ENCODE data around the gene NR4A3.
"Not testable (repeated sequence)": the region's sequence is repeated elsewhere in the genome, so short reads cannot be mapped to it uniquely, and the experiment has no call there.

The NR4A3 gene

GRCh38 chr9:99834474-99834873 lies 12.8 kb downstream of the NR4A3 start:
- no peak for DNase-seq (ENCODE audit: low spot score)

GRCh38 chr9:99835142-99835541 lies 13.5 kb downstream of the NR4A3 start:
- DNase-seq (ENCODE audit: low spot score) = no peak

DNA sequence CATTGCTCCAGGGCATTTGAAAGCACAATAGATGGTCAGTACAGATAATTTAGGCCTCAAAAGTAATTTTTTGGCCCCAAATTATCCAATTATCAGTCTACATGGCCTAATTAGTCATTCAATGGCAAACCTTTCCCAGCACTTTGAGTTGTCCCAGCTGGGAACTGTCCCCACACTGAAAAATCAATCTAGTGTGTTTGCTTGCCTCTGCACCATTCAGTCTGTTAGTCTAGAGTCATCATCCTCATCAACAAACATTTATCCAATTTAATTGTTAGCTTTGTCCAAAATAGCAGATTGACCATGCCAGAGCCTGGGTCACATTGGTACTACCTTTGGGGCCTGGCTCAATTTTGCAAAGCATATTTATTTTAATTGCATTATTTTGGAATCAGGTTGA lies 13.9 kb downstream of the NR4A3 start:
- DNase-seq (ENCODE audit: low spot score) = no peak

- no peak for DNase-seq (ENCODE audit: low spot score)
Measured at GRCh38 chr9:99840072-99840471, 18.4 kb downstream of the NR4A3 start.

DNA sequence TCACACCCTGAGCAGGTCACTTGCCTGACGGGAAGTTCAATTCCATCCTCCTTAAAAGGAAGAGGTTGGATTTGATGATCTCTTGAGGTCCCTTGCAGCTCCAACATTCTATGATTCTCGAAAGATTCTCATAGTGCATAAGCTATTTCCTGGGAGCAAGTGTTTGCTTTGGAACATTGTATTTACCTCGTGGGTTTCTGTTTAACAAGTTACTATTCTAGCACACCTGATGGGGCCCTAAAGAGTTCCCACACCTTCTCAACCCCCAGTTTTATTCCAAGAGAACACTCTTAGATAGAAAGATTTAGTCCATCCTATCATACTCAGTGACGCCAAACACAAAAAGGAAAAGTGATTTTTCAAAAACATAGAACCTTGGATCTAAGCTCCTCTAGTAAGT lies 23.4 kb downstream of the NR4A3 start:
- DNase-seq (ENCODE audit: low spot score) = no peak

GRCh38 chr9:99848447-99848846 lies 26.8 kb downstream of the NR4A3 start:
- no peak for DNase-seq (ENCODE audit: low spot score)

- DNase-seq (ENCODE audit: low spot score) = peak; percentile 7
Measured at GRCh38 chr9:99850736-99851499, 29.2 kb downstream of the NR4A3 start.

DNA sequence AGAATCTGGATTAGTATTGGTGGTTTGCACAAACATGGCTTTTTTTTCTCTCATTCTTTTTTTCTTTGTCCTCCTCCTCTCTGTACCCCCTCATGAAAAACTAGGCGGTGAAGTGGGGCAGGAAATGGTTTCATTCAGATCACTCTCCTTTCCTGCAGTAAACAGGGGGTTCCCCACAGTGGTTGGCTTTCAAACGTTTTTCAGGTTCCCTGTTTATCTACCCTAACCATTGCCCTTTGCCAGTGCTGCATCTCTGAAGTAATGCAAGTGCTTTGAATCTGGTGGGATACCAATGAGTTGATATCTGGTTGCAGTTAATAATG lies 29.8 kb downstream of the NR4A3 start:
- peak; percentile 48 for DNase-seq (ENCODE audit: low spot score)

GRCh38 chr9:99852617-99853016 lies 30.9 kb downstream of the NR4A3 start:
- DNase-seq (ENCODE audit: low spot score) = peak; percentile 19

DNA sequence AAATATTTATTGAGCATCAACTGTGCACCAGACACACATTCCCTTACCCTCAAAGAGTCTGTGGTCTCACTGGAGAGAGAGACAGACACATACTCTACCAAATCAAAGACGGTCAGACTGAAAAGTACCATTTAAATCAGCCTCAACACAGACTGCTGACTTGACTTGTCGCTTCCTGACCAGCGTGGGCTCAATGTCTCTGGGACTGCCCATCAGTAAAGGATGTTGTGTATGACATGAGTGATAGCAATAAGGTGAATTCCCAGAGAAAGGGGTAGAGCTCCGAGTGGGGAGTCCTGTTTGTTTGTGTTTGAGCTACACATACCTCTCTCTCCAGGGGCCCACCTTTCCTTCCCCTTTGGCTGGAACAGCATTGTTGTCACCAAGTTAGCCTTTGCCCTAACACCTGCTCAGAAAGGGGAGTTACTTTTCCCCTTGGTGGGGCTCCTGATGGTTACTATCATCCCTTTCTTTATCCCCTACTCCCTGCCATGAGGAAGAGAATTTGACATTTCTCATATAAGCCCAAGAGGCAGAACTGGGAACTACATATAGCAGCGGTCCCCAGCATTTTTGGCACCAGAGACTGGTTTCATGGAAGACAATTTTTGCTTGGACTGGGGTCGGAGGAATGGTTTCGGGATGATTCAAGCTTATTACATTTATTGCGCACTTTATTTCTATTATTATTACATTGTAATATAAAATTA lies 33.9 kb downstream of the NR4A3 start:
- no peak for DNase-seq (ENCODE audit: low spot score)

DNA sequence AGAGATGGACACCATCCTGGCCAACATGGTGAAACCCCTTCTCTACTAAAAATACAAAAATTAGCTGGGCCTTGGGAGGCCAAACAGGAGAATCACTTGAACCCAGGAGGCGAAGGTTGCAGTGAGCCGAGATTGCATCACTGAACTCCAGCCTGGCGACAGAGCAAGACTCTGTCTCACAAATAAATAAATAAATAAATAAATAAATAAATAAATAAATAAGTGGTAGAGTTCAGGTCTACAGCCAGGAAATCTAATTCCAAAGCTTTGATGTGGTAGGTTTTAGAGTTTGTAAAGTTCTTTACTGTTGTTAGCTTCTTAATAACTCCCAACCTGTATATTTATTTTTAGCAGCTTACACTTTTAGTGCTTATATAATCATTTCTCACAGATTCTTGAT lies 35.9 kb downstream of the NR4A3 start:
- DNase-seq (ENCODE audit: low spot score) = not testable (repeated sequence)

GRCh38 chr9:99858087-99858486 lies 36.4 kb downstream of the NR4A3 start:
- no peak for DNase-seq (ENCODE audit: low spot score)

DNA sequence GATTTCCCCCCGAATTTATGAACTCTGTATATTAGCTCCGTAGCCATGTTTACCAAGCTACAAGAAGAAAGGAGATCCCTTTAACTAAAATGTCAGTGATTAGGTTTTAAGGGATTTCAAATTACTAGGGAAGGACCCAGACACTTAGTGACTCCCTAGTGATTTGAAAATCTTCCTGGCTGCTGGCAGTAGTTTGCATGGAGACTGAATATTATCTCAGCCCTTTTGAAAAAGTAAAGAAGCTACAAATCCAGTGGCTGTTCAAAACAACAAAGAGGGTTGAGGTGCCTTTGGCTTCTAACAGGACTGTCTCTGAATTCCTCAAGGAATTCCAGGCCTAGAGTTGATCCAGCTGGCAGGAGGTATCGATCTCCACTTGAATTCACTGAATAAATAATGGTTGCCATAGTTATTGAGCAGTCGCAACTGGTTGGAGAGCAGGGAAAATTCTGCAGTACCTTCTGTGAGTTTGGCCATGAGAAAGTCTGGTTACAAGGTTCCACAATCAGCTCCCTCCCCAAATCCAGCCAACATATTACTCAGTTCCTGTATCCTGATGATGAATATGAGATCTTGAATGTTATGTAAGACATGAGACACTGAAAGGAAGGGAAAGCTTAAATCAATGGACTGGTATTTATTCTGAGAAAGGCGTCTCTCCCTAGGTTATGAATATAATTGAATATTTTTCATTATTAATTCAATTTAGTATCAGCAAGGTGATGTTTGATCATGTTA lies 37.7 kb downstream of the NR4A3 start:
- DNase-seq (ENCODE audit: low spot score) = no peak

GRCh38 chr9:99860266-99860665 lies 38.6 kb downstream of the NR4A3 start:
- DNase-seq (ENCODE audit: low spot score) = no peak

DNA sequence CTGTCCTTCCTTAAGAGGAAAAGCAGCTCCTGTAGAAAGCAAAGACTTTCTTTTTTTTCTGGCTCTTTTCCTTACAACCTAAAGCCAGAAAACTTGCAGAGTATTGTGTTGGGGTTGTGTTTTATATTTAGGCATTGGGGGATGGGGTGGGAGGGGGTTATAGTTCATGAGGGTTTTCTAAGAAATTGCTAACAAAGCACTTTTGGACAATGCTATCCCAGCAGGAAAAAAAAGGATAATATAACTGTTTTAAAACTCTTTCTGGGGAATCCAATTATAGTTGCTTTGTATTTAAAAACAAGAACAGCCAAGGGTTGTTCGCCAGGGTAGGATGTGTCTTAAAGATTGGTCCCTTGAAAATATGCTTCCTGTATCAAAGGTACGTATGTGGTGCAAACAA lies 42.3 kb downstream of the NR4A3 start:
- no peak for DNase-seq (ENCODE audit: low spot score)

- DNase-seq (ENCODE audit: low spot score) = no peak
Measured at GRCh38 chr9:99866398-99866797, 44.7 kb downstream of the NR4A3 start.

GRCh38 chr9:99867536-99867935 lies 45.9 kb downstream of the NR4A3 start:
- DNase-seq (ENCODE audit: low spot score) = no peak

DNA sequence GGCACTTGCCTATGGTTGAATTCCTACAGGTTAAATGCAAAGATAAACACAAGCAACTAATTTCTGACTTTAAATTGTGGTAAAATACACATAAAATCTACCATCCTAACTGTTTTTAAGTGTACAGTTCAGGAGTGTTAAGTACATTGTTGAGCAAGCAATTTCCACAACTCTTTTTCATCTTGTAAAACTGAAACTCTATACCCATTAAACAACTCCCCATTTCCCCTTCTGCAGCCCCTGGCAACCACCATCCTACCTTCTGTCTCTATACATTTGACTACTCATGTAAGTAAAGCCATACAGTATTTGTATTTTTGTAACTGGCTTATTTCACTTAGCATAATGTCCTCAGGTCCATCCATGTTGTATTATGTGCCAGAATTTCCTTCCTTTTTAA lies 46.3 kb downstream of the NR4A3 start:
- no peak for DNase-seq (ENCODE audit: low spot score)

DNA sequence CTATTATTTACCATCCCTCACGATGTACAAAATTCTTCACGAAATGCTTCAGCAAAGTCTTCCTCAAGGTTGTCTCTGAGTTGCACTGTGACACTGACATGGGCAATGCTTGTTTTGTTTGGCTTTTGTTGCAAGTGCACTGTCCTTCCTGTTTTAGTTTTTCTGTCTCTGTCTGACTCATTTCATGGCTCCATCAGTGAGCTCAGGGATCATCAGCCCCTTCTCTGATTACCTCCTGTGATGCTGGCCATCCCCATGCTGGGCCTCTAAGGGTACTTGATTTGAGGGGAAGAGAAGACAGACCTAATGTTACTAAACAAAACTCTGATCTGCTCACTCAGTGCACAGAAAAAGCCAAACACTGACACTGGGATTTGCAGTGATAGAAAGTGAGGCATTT lies 47.2 kb downstream of the NR4A3 start:
- no peak for DNase-seq (ENCODE audit: low spot score)

DNA sequence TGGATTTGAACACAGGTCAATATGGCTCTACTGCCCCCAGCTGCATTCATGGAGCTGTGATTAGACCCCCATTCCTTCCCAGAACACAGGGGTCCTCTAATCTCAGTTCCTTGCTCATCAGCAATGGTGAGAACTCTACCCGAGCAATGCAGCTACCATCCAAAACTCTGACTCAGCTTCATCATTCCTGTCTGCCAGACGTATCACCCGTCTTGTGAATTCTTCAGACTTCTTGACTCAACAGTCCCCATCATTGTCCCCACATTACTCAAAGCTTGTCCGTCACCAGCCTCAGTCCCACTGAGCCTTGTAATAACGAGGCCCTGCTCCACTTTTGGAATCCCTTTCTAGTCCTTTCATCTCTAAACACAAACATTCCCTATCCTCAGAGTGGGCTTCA lies 48.4 kb downstream of the NR4A3 start:
- DNase-seq (ENCODE audit: low spot score) = no peak

- DNase-seq (ENCODE audit: low spot score) = no peak
Measured at GRCh38 chr9:99873531-99873930, 51.8 kb downstream of the NR4A3 start.

GRCh38 chr9:99873943-99874584 lies 52.4 kb downstream of the NR4A3 start:
- no peak for DNase-seq (ENCODE audit: low spot score)

DNA sequence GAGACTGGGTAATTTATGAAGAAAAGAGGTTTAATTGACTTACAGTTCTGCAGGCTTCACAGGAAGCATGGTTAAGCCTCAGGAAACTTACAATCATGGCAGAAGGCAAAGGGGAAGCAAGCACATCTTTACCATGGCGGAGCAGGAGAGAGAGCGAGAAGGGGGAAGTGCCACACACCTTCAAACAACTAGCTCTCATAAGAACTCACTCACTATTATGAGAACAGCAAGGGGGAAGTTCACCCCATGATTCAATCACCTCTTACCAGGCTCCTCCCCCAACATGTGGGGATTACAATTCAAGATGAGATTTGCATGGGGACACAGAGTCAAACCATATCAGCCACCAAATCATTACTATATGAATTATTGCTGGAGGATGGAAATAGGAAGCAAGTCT lies 54.5 kb downstream of the NR4A3 start:
- DNase-seq (ENCODE audit: low spot score) = peak; percentile 39

All from NAMALWA (cell line).